ENCODE results near the gene AKT2.

- TF ChIP-seq EZH2phosphoT487 (conservative IDR thresholded peaks at IDR 0.05; ENCODE audit: low read length) = no peak
- TF ChIP-seq CTCF (IDR thresholded peaks at IDR 0.05; ENCODE audit: insufficient read depth, low read length, poor library complexity, severe bottlenecking) = no peak
These were observed 66.9 kb downstream of the AKT2 start, which contains the start of gene TTC9B for GRCh38 chr19:40217934-40218890.

Data from SU-DHL-6 (cell line).